HG03159 (cell line): ENCODE measurements around the gene SRL.

Source experiments
- ATAC-seq: cut with Tn5 transposase; IDR thresholded peaks from one replicate; pipeline ENCODE4 v1.9.1; 2021; ENCODE audit warnings: mild to moderate bottlenecking, moderate library complexity; ENCODE audit not compliant: unreplicated experiment

Gene SRL

DNA sequence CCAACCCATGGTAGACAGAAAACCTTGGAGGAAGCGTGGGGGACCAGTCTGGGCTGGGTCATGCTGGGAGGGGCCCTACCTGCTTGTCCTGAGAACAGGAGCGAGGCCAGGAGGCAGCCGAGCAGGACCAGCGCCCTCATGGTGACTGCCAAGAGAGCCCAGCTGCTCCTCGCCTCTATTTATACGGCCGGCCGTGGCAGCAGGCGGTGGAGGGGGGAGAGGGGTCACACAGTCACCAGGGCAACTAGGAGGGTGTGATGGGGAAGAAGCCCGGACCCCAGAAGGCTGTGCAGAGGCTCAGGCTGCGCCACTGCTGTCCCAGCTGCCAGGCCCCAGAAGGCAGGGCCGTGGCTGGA is at the start of gene SRL:
SRL (minus strand) TSS at position 153 of the 356 bp plus-strand sequence; CDS start at position 140, 13 bp downstream.
- ATAC-seq = no peak

DNA sequence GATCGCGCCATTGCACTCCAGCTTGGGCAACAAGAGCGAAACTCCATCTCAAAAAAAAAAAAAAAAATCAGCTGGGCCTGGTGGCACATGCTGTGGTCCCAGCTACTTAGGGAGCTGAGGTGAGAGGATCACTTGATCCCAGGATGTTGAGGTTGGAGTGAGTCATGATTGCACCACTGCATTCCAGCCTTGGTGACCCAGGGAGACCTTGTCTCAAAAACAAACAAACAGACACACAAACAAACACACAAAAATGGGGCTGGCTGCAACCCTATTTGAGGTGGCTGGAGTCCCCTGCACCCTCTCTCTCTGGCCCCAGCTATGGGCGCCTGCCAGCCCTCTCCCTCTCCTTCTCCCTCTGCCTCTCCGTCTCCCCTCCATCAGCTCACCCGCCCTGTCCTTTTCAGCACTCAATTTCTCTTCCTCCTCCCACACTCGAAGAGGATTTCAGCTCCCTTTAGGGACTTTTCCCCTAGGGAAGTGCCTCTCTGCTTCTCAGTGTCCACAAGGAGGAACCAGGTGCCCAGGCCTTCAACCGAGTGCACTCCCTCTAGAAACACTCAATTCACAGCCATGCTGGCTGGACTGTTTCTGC is 48.5 kb upstream of the SRL start:
- ATAC-seq = no peak

DNA sequence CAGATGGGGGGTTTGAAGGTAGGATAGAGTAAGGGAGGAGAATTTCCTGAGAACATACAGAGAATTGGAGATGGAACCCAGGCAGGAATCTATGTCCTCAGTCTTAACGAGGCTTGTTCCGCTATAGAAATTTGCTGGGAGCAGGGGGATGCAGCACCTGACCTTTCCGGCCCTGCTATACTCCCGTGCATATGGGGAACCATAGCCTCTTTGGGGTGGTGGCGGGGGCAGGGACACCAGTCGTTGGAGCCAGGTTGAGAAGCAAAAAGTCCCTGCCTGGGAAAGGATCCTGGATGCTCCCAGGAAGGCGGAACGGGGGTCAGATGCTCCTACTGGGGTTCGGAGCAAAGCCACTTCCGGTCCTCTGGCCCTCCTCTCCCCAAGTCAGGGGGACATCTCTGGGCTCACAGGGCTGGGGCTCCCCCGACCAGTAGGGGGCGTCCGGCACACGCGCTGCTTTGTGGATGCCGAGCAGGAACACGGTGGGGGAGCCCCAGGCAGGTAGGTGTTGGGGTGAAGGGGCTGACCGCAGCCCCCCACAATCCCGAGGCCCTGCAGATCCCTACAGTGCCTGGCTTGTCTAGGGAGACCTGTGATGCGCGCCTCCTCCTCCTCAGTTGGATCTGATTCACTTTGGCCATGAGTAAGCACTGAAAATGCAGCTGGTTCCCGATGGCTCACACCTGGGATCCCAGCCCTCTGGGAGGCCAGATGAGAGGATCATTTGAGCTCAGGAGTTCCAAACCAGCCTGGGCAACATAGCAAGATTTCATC is 46.5 kb upstream of the SRL start:
- ATAC-seq = peak; percentile 56

DNA sequence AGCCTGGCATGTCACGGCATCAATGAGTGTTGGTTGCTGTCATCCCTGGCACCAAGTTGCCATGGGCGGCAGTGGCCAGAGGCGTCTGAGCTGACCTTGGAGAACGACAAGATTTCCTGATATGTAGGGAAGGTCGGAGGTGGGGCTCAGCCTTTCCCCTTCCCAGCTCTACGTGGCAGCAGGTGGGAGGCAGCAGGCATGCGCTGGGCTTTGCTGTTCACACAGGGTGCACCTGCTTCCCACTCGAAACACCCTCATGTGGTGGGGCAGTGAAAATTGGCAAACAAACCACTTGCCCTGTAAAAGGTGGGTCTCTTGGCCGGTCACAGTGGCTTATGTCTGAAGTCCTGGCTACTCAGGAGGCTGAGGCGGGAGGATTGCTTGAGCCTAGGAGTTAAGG is 43.3 kb upstream of the SRL start:
- no peak for ATAC-seq

DNA sequence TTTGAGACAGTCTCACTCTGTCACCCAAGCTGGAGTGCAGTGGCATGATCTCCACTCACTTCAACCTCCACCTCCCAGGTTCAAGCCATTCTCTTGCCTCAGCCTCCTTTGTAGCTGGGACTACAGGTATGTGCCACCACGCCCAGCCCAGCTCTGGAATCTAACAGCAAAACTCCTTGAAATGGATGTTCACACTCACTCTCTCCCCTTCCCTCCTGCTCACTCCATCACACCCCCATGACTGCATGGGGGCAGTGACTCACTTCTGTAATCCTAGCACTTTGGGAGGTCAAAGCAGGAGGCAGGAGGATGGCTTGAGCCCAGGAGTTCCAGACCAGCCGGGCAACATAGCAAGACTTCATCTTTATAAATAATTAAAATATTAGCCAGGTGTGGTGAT is 42.1 kb upstream of the SRL start:
- ATAC-seq = no peak

DNA sequence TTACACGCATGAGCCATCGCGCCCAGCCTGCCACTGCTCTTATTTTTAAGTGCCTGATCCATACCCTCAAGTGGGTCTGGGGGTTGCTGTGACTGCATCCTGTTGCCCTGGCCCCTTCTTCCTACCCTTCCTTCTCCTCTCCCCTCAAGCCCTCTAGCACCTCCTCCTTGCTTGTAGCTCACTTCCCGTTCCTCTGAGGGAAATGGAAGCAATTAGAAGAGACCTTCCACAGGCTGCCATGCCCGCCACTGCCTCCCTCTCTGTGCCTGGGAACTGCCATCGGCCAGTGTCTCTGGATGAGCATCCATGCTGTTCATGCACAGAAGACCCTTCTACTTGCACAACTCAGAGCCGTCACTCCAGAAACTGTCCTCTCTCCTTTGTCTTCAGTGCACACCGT is 41.6 kb upstream of the SRL start:
- no peak for ATAC-seq

DNA sequence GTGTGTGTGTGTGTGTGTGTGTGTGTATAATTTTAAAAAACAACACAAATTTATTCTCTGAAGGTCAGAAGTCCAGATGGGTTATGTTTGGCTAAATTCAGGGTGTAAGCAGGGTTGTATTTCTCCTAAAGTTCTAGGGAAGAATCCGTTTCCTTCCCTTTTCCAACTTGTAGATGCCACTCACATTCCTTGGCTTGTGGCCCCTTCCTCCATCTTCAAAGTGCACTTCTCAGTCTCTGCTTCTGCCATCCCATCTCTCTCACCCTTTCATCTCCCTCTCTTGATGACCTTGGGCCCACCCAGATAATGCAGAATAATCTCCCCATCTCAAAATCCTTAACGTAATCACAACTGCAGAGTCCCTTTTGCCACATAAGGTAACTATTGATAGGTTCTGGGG is 38.7 kb upstream of the SRL start:
- ATAC-seq = no peak

DNA sequence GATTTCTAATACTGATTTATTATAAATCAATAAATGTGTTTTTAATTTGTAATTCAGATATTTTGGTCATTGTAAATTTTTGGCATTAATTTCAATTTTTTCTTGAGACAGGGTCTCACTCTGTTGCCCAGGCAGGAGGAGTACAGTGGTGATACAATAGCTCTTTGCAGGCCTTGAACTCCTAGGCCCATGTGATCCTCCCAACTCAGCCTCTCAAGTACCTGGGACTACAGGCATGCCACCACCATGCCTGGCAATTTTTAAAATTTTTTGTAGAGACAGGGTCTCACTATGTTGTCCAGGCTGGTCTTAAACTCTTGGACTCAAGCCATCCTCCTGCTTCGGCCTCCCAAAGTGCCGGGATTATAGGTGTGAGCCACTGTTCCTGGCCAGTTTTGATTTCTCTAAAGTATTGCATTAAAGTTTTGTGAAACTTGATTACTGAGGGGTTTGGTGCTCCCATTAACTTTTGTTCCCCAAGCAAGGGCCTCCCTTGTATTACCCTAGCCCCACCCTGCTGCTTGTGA is 36.2 kb upstream of the SRL start:
- no peak for ATAC-seq

DNA sequence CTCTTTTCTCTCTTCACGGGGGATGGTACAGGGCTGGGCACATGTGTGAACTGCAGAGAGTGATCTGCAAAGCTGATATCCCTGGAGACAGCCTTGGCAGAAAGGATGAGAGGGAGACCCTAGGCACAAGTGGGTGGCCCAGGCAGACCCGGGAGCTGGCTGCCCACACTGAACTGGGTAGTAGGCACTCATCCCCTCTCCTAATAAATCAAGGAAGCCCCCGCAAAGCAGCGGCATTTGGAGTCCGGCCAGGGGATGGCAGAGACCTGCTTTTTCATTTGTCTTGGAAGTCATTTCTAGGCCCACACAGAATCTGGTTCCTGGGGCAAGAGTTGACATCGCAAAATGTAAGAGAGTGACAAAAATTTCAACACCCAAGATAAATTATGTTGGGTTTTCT is 34.0 kb upstream of the SRL start:
- ATAC-seq = no peak

DNA sequence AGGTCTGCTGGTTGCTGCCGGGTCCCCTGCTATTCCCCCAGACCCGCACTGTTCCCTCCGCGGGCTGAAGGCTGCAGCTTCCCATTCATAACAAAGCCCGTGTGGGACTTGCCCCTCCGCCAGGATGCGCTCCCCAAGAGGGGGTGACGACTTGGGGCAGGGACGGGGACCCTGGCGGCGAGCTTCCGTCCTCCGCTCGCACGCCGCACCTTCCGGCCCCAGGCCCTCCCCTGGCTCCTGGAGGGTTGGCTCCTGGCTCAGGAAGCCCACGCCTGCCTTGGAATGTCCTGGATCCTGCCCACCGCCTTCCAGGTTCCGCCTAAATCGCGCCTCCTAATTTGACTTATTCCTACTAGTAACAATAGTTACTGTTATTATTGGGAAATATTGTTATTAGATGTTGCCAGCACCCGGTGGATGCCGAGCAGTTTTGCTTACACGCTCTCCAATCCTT is 32.0 kb upstream of the SRL start:
- no peak for ATAC-seq

DNA sequence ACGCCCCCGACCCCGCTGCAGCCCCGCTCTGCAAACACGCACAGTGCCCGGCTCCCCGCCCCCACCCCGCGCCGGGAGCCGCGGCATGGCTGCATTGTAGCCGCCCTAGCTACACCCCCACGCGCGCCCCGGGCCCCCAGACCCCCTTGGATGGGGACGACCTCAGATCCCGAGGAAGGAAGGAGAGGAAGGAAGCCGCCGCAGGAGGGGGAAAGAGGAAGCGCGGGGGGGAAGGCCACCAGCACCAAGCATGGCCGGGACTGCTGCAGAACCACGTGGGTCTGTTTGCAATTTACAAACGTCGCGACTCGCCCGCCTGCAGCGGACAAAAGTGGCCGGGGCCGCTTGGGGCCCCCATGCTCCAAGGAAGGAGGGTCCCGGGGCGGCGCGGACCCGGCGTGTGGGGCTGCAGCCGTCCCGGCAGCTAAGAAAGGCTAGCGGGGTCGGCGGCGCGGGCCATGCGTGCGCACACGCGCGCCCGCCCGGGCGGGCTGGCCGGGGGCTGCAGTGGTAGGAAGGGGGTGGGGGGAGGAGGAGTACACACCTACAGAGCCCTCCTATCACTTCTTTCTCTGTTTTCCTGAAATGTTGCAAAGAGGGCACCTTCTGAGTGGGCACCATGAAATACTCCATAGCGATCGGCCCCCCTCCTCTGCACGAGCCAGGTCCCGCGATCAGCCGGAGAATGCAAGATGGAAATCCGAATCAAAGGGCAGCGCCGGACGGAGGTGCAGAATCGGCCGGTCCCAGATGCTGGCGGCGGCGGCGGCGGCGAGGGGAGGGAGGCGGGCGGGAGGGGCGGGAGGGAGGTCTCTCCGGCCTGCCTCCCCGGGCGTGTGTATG is 30.5 kb upstream of the SRL start:
- peak; percentile 18 for ATAC-seq

DNA sequence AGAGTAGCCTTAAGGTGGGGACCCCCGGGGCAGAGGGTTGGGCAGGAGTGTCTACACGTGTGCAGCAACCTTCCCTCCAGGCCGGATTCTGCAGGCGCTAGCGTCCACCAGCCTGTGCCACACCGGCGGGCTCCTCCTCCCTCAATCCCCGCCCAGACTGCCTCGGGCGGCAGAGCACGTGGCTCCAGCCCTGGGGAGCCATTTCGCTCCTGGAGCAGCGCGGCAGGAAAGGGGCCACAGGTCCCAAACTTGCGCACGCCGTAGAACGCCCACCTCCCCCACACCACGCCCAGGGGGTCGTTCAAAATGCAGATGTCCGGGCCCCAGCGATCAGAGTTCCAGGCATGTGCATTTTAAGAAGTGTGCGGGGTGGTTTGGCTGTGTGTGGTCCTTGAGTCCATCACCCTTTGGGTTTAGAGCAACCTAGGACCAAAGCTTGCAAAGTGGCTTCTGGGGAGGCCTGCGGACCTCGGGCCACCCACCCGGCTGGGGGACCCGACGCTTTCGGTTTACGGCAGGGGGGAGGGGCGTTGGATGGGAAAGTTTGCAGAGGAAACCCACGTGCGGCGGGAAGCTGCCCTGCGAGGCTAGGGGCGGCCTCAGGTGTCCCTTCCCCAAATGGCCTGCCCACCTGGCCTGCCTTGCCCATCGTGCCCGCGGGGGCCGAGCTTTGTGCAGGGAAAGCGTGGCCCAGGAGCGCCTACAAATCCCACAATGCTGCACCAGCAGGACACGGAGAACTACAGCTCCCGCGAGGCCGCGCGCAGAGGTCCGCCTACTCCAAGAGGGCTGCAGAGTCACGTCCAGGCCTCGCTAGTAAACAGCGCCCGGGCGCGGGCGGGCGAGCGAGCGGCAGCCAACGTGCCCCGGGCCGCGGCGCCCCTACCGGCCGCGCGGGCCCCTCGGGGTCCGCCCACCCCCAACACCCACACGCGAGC is 29.6 kb upstream of the SRL start:
- ATAC-seq = peak; percentile 75

DNA sequence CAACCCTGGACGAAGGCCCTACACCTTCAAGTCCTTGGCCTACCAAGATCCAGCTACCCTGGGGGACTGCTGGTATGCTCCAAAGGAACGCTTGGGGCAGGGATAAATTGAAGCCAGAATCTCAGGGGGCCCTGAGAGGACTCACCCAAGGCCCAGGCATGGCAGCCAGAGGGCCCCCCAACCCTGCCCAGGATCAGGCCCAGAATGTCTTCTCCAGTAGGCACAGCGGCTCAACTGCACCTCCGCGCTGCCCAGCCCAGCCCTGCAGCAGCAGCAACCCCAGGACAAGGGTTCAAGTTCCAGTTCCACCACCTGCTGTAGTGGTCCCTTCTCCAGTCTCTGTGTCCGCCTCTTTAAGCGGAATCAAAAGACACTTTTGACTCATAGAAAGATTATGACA is 28.7 kb upstream of the SRL start:
- no peak for ATAC-seq

DNA sequence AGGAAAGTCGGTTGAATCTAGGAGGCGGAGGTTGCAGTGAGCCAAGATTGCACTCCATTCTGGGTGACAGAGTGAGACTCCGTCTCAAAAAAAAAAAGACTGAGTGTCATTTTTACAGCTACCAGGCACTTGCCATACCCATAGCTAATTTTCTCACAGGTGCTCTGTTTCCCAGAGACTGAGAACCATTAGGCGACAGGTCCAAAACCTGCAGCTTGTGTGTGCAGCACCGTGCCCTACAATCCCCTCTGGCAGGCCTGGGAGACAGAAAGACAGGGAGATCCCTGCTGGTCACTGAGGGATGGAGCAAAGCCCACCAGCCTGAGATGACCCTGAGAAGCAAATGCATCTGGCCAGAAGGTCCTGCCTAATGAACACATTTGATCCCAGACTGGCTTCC is 28.2 kb upstream of the SRL start:
- no peak for ATAC-seq

DNA sequence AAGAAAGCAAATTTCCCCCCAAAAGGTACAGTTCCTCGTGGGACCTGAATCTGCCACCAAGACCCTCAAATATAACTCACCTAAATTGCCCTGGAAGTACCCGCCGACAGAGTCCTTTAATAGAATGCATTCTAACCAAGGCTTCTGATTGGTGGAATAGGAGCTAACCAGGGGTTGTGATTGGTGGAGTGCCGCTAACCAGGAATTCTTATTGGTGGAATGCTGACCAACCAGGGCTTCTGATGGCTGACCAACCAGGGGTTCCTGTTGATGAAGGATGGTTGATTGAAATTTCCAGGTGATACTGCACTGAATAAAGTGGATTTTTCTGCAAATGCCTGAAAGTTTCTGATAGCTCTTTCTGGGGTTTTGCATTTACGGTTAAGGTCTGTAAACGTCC is 24.5 kb upstream of the SRL start:
- no peak for ATAC-seq

DNA sequence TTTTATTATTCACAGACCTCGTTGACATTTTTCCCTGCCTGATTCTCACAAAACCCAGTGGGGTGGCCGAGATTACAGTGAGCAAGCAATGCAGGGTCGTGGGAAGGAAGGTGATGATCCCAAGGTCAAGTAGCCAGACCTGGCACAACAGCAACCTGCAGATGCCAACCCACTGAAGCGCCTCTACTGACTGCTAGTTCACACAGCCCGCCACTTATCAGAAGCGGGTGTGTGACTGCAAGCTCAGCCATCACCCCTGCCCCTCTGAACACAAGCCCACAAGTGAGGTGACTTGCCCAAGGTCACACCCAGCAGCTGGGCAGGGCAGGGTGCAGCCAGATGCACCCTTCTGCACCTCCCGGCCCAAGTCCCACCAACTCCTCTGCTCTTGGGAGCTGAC is 23.8 kb upstream of the SRL start:
- ATAC-seq = no peak

DNA sequence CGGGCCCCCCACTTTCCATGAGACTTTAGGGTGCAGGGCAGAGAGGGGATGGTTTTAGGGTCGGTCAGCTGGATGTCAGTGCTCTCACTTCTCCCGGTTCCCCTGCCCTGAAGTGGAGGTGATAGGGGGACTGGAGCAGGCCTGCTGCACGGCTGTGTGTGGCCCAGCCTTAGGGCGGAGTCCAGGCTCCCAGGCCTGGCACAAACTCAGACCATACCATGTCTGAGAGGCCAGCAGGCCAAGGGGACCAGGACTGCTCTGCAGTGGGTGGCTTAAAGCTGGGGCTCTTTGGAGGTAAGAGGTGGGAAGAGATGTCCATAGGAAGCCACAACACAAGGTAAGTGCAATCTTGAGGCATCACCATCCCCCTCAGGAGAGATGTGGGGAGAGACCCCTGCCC is 22.7 kb upstream of the SRL start:
- ATAC-seq = no peak

DNA sequence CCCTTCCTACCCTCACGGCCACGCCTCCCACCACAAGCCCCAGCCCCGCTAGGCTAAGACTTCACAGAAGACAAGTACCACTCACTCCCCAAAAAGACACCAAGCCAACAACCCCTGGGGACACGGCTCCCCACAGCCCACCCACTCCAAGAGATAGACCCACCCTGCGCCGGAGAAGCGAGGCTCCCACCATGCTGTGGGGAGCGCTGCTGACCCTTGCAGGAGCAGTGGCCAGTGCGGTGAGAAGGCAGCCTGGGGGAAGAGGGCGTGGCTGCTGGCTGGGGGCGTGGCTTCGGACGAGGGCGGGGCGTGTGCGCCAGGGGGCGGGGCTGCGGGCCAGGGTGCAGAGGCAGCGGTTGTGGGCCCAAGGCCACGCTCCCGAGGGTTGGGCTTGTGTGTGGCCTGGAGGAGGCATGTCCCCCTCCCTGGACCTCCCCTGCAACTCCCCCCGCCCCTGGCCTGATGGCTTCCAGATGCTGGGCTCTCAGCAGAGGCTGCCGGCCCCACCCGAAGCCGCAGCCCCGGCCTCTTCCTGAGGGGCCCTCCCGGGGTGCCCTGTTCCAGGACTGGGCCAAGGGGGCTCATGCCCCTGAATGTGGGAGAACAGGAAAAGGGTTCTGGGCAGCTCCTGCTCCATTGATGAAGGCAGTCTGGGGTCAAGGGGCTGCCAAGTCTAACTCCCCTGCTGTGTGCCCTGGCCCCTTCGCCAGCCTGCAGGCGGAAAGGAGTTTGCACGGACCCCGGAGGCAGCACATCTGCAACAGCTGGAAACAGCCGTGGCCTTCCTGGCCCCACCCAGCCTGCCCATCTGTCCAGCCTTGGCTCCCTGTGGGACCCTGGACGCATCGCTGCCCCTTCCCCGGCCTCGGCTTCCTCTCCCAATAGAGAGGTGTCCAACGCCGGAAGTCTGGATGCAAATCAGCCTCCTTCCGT is 21.9 kb upstream of the SRL start:
- no peak for ATAC-seq

DNA sequence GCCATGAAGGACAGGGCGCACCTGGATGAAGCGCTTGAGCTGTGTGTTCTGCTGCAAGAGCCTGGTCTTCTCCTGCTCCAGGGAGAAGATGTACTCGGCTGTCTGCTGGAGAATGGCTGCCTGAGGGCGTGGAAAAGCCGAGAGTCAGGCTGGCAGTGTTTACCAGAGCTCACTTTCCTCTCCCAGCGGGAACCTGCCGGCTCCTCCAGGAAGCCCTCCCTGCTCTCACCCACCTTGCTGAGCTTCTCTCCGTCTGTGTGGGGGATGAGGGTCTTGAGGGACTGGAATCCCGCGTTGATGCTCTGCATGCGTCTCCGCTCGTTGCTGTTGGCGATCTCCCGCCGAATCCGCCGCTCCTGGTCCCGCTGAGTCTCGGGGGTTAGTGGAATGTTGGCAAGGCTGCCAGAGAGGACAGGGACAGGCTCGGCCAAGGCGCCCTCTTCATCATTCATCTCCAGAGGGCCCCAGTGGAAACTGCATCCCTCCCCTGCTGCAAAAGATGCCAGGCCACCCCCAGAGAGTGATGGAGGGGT is 20.5 kb upstream of the SRL start:
- no peak for ATAC-seq
